GM23248 (cell line): ENCODE measurements around the gene GPHN.

Source experiments
- EZH2 ChIP-seq: fragments of 200-600 bp; sonication (generic); IDR thresholded peaks from 2 replicates; pipeline ENCODE4 v1.6.1; 2018; ENCODE audit warnings: antibody characterized with exemption, mild to moderate bottlenecking; ENCODE audit not compliant: insufficient read depth, poor library complexity, severe bottlenecking
- EZH2phosphoT487 ChIP-seq: fragments of 200-600 bp; sonication (generic); IDR thresholded peaks from 2 replicates; pipeline ENCODE4 v1.6.1; 2018; ENCODE audit warnings: antibody characterized with exemption, moderate library complexity, mild to moderate bottlenecking, low read depth; ENCODE audit not compliant: insufficient read depth

- TF ChIP-seq EZH2, result no peak
- no peak for TF ChIP-seq EZH2phosphoT487
Measured at GRCh38 chr14:66575014-66575413, 67.1 kb downstream of the GPHN start.
